GM19239 (cell line): ENCODE data around the gene UBA1.
"Not testable (repeated sequence)": the region's sequence is repeated elsewhere in the genome, so short reads cannot be mapped to it uniquely, and the experiment has no call there.

ENCODE experiments used
- DNase-seq: peaks from one replicate; pipeline ENCODE4 v3.0.0; 2011; ENCODE audit warnings: low spot score; ENCODE audit not compliant: insufficient read length
- FAIRE-seq: peaks from 2 replicates; lab custom pipeline; 2011; peaks lifted over from hg19 to GRCh38; lab: Jason Lieb, UNC

The UBA1 gene

GRCh38 chrX:47247206-47247998, 53.8 kb downstream of the UBA1 start:
- no peak for FAIRE-seq
- no peak for DNase-seq

GRCh38 chrX:47247999-47248320, 54.3 kb downstream of the UBA1 start:
- DNase-seq: no peak
- FAIRE-seq: peak; percentile 54

GRCh38 chrX:47248576-47248975, 54.9 kb downstream of the UBA1 start:
- no peak for DNase-seq
- FAIRE-seq: no peak

- DNase-seq (no peak), FAIRE-seq (no peak)
Observed at GRCh38 chrX:47250017-47250347, 56.4 kb downstream of the UBA1 start.

GRCh38 chrX:47257620-47258019, 64.0 kb downstream of the UBA1 start:
- DNase-seq, FAIRE-seq: not testable (repeated sequence)
